H1 (cell line): ENCODE results near the gene RCE1.

Source experiments
- CEBPB ChIP-seq: IDR thresholded peaks from 2 replicates; pipeline ENCODE4 v1.6.1; 2012; ENCODE audit warnings: low read depth, low read length
- CTCF ChIP-seq, 3 experiments: IDR thresholded peaks; 1 replicate in 2 of 3; 2 replicates in 1 of 3; pipeline versions ENCODE4 v1.5.1 to v1.6.1; 2011; ENCODE audit warnings: low read length in 3 of 3, mild to moderate bottlenecking in 3 of 3, inconsistent platforms in 2 of 3, low read depth in 1 of 3, moderate library complexity in 1 of 3; ENCODE audit not compliant: insufficient read depth in 1 of 3; ENCODE audit errors: control extremely low read depth in 1 of 3
- EGR1 ChIP-seq: IDR thresholded peaks from 2 replicates; pipeline ENCODE4 v1.6.1; 2011; ENCODE audit warnings: low read depth, low read length, borderline replicate concordance
- EP300 ChIP-seq, 2 experiments: IDR thresholded peaks; 1 replicate in 1 of 2; 2 replicates in 1 of 2; pipeline ENCODE4 v1.6.1; 2011 to 2012; ENCODE audit warnings: low read depth in 2 of 2, low read length in 2 of 2, mild to moderate bottlenecking in 2 of 2, borderline replicate concordance in 1 of 2, inconsistent platforms in 1 of 2, moderate library complexity in 1 of 2
- GABPA ChIP-seq: IDR thresholded peaks from 2 replicates; pipeline ENCODE4 v1.6.1; 2011; ENCODE audit warnings: mild to moderate bottlenecking, low read length, moderate library complexity, borderline replicate concordance; ENCODE audit not compliant: insufficient read depth
- GTF2F1 ChIP-seq: IDR thresholded peaks from 2 replicates; pipeline ENCODE4 v1.6.1; 2012; ENCODE audit warnings: low read depth, low read length, improper control_type of control experiment, borderline replicate concordance
- HDAC6 ChIP-seq: IDR thresholded peaks from one replicate; pipeline ENCODE4 v1.7.1; 2012; ENCODE audit warnings: low read depth, mild to moderate bottlenecking, inconsistent platforms, low read length, moderate library complexity
- JUN ChIP-seq: IDR thresholded peaks from 2 replicates; pipeline ENCODE4 v1.6.1; 2011; ENCODE audit warnings: low read depth, mild to moderate bottlenecking, improper control_type of control experiment, low read length
- PHF8 ChIP-seq: fragments of 200-600 bp; sonication (generic); conservative IDR thresholded peaks from 2 replicates; pipeline ENCODE4 v1.7.1; 2012; ENCODE audit warnings: low read depth, mild to moderate bottlenecking, inconsistent platforms, low read length, moderate library complexity
- POLR2A ChIP-seq, 2 experiments: IDR thresholded peaks; 1 replicate in 1 of 2; 2 replicates in 1 of 2; pipeline ENCODE4 v1.6.1; 2011; ENCODE audit warnings: low read depth in 2 of 2, low read length in 2 of 2, mild to moderate bottlenecking in 2 of 2; ENCODE audit errors: control extremely low read depth in 1 of 2
- POLR2AphosphoS5 ChIP-seq: IDR thresholded peaks from 2 replicates; pipeline ENCODE4 v1.6.1; 2011; ENCODE audit warnings: low read depth, low read length
- RBBP5 ChIP-seq: IDR thresholded peaks from 2 replicates; pipeline ENCODE4 v1.7.1; 2012; ENCODE audit warnings: low read depth, mild to moderate bottlenecking, inconsistent platforms, low read length, moderate library complexity, borderline replicate concordance
- SIN3A ChIP-seq, 2 experiments: IDR thresholded peaks in 1 of 2; conservative IDR thresholded peaks in 1 of 2; 2 replicates each; pipeline ENCODE4 v1.6.1; 2011 to 2012; ENCODE audit warnings: low read length in 2 of 2, improper control_type of control experiment in 1 of 2, low read depth in 1 of 2, mild to moderate bottlenecking in 1 of 2
- TAF1 ChIP-seq: IDR thresholded peaks from 2 replicates; pipeline ENCODE4 v1.6.1; 2011; ENCODE audit warnings: mild to moderate bottlenecking, low read depth, low read length

- TF ChIP-seq CTCF (IDR thresholded peaks at IDR 0.05; ENCODE audit: control extremely low read depth in 1 of 3, insufficient read depth in 1 of 3, low read depth in 1 of 3, low read length in 3 of 3) (no peak), PHF8 (no peak), POLR2A (IDR thresholded peaks at IDR 0.05; ENCODE audit: control extremely low read depth in 1 of 2, low read depth in 2 of 2, low read length in 2 of 2) (no peak), GTF2F1 (no peak), GABPA (no peak), POLR2AphosphoS5 (no peak), JUN (no peak), EGR1 (no peak), EP300 (IDR thresholded peaks at IDR 0.05; ENCODE audit: borderline replicate concordance in 1 of 2, low read depth in 2 of 2, low read length in 2 of 2) (no peak), RBBP5 (no peak), CEBPB (no peak), HDAC6 (no peak), TAF1 (no peak), SIN3A (conservative IDR thresholded peaks at IDR 0.05 in 1 of 2, IDR thresholded peaks at IDR 0.05 in 1 of 2; ENCODE audit: low read depth in 1 of 2, low read length in 2 of 2) (no peak)
Observed at GRCh38 chr11:66864924-66865697, 21.9 kb downstream of the RCE1 start.
